Bone marrow (tissue), 2 donors: Measurements from ENCODE around the gene SHBG.
"Not testable (repeated sequence)": the region's sequence is repeated elsewhere in the genome, so short reads cannot be mapped to it uniquely, and the experiment has no call there.

Experiments used
- DNase-seq, 2 donors: peaks; one replicate each; lab custom pipeline; 2025; lab: John Stamatoyannopoulos, UW

SHBG gene

DNA sequence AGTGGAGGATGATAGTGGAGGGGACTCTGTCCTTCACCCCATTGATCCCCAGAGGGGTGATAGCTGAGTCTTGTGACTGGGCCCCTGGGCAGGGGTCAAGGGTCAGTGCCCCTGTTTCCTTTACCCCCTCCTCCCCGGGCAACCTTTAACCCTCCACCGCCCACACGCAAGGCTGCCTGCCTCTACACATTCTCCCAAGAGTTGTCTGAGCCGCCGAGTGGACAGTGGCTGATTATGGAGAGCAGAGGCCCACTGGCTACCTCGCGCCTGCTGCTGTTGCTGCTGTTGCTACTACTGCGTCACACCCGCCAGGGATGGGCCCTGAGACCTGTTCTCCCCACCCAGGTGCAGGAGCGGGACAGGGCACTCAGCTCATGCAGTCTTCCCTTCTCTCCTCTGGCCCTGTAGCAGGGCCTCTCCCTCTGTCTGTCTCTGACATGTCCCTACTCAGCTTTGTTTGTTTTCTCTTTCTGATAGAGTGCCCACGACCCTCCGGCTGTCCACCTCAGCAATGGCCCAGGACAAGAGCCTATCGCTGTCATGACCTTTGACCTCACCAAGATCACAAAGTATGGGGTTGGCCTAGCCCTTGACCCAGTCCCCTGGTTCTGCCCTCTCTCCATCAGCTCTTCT lies at the start of gene SHBG:
TSS of gene SHBG (plus strand) at position 197 of the 633 bp plus-strand sequence. CDS start at position 235, 38 bp downstream.
- no peak for DNase-seq

- DNase-seq: peak in 1 of 2 donors; percentile 8
Observed at GRCh38 chr17:7580604-7581575, 49.0 kb upstream of the SHBG start.

DNA sequence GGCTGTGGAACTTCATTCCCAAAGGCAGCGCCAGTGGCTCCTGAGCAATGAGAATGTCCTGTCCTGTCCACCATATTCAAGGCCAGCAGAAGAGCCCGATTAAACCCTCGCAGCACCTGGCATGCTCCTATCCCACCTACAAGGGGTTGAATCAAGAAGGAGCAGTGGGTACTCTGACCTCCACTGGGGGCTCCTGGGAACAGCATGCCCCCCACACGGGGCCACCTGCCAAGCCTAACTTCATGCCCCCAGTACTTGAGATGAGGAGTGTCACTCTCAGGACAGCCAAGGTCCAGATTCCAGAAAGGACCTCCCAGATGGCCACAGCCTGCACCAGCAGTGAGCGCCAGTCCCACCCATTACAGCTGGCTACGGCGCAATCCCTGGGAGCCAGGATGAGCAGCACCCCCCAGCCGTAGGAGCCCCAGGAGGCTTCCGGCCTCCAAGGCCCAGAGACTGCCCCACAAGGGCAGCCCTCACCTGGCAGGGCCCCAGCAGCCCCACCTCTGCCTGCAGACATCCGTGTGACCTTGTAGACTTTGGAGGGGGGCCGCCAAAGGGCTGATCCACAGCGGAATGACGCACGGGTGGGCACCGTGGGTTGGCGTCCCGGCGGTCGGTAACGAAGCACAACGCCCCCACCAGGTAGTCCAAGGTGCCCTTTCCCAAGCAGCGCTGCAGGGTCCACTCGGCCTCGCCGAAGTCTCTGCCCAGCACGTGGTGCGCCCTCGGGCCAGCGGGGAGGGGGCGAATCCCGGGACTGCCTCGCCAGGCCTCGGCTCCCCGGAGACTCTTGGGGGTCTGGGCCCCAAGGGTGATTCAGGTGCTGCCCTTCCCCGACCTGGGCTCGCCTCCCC lies 47.3 kb upstream of the SHBG start:
- no peak for DNase-seq

DNA sequence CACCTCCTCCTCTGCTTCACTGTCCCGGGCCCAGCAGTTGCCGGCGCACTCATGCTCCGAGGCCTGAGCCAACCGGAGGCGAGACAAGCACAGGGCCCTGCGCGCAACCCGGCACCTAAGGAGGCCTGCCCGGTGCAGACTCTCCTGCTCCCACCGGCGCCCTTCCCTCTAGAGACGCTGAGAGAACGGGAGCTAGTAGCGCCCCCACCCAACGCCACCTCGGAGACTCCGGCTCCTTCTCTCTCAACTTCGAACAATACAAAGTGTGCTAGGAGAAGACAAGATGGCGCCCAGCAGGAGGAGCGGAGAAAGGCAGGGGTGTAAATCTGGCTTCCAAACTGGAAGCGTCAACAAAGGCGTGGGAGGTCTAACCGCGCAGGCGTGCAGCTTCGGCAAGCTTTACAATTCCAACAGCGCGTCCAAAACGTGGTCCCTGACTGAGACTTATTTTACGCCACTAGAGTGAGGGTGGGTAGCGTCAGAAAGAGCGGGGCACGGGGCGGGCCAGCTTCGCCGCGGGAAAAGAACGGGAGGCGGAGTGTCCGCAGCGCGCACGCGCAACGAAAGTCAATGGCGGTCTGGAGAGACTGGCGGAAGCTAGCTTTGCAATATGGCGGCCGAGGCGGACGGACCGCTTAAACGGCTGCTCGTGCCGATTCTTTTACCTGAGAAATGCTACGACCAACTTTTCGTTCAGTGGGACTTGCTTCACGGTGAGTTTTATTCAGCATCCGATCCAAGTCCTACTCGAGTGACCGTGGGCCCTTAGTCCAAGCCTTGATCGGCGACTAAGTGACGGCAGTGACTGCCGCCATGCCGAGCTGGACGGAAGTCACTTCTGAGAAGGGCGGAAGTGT lies 46.5 kb upstream of the SHBG start, which contains the start of gene MPDU1:
TSS of gene MPDU1 (plus strand) at position 600 of the 857 bp plus-strand sequence. CDS start at position 611, 11 bp downstream.
- peak; percentile 94 to 97 for DNase-seq

GRCh38 chr17:7586673-7587419 lies 43.1 kb upstream of the SHBG start:
- no peak for DNase-seq

- DNase-seq: peak in 1 of 2 donors; percentile 32
Observed at GRCh38 chr17:7587420-7588151, 42.3 kb upstream of the SHBG start.

DNA sequence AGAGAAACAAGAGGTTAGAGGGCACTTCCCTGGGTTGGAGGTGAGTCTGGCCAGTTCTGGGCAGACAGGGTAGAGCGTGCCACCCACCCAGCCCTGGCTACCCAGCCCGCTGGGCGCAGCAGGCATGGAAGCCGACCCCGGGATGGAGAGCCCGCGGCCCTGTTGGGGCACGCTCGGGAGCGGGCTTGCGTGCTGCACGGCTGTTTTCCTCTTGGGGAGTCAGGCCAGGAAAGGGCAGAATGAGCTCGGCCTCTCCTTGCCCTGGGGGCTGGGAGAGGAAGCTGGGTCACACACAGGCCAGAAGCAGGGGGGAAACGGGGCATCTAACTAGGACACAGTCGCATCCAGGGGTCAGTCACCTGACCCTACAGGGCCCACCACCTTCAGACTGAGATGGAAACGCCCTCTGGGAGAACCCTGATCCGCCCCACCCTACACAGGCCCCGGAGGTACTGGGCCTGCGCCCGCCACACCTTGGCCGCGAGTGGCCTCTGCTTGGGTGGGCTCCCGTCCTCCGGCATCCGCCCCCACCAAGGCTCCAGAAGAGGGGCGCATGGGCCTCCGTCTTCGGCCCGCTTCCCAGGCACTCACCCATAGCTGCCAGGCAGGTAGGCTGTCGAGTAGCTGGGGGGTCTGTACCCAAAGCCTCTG lies 41.3 kb upstream of the SHBG start:
- no peak for DNase-seq

DNA sequence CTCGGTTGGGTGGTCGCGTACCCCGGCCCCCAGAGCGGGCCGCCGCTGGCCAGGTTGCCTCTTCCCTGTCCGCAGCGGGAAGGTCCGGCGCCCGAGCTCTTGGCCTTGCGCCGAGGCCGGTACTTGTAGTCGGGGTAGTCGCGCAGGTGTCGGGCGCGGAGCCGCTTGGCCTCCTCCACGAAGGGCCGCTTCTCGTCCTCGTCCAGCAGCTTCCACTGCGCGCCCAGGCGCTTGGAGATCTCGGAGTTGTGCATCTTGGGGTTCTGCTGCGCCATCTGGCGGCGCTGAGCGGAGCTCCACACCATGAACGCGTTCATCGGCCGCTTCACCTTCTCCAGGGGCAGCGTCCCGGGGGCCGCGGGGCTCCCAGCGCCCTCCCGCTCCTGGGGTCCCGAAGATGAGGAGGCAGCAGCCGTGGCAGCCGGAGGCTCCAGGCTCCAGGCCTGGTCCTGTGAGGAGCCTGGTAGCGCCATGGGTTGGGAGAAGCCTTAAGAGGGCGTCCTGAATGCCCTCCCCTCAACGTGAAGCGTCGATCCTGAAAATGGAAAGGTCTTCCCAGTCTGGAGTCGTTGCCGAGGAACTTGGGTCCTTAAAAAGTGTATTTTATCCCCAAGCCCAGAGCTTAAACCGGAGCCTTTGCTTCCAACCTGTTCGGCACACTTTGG lies 40.6 kb upstream of the SHBG start:
- DNase-seq: peak; percentile 41 to 56

- DNase-seq: no peak
Observed at GRCh38 chr17:7589891-7590691, 39.8 kb upstream of the SHBG start, which contains the start of gene SOX15. TSS of gene SOX15 (minus strand) at chr17:7590094. CDS start at chr17:7589676, 418 bp downstream.

GRCh38 chr17:7590743-7591142 lies 39.2 kb upstream of the SHBG start:
- no peak for DNase-seq

GRCh38 chr17:7591596-7591995 lies 38.3 kb upstream of the SHBG start:
- no peak for DNase-seq

GRCh38 chr17:7592422-7593021 lies 37.4 kb upstream of the SHBG start:
- DNase-seq: no peak

GRCh38 chr17:7593296-7593695 lies 36.6 kb upstream of the SHBG start:
- no peak for DNase-seq

- not testable (repeated sequence) for DNase-seq
Observed at GRCh38 chr17:7597561-7597960, 32.4 kb upstream of the SHBG start.

DNA sequence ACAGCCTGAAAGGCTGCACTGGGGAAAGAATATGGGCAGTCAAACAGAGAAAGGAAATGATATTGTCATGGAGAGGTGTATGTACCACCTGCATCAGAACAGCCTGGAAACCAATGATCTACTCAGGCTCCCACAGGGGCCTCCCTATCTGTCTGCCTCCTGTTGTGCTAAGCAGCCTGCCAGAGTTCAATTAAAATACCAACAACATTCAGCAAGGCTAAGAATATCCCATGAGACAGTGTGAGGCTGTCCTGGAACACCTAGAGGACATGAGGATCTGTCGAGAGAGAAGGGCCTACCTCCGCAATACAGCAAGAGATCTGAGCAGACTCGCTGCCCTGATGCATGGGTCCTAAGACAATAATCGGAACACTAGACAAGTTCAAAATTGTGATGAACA lies 23.7 kb upstream of the SHBG start:
- DNase-seq: no peak

DNA sequence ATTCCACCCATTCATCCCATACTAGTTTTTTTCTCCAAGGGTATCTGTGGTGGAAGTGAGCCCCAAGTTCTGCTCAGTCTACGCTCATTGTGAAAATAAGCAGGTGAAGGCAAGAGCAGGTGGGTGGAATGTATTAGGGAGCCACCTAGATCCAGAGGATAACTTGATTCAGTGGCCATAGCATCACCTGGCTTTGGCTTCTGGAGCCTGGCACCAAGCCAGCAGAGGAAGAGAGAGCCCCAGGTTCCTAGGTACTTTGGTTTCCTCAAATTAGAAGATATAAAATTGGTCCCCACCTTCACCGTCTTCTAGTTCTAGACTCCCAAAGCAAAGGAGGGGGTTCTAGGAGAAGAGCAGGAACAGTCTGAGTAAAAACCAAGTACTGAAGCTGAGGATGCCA lies 19.3 kb upstream of the SHBG start:
- no peak for DNase-seq

DNA sequence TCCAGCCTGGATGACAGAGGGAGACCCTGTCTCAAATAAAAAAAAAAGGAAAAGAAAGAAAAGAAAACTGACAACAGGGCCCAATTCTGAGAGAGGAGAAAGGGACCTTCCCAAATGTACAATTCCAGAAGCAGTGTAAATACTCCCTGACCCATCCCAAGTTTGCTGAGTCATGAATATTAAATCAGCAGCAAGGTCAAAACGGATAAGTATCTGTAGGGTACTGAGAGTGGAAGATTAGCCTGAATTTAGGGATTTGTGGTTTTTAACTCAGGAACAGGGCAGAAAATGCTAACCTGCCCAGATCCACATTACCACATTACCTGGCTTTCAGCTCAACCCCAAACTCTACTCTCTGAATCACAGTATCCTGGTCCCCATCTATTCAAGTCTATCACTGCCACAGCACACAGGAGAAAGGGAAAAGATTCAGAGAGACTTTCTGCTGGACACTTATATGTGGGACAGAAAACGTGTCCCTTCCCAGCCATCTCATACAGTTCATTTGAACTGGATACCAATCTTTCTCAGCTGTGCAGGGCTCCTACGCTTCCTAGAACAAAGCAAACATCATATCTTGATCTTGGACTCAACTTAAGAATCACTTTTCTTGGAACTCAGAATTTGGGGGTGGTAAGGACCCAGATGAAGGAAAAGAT lies 18.2 kb upstream of the SHBG start:
- no peak for DNase-seq
